CD4-positive, alpha-beta T cell treated with Interleukin-10 for 1 hour (primary cell): ENCODE data around the gene HSPB9.

Experiments
- DNase-seq: peaks from one replicate; pipeline ENCODE4 v3.0.0-alpha.2; 2020

The HSPB9 gene

GRCh38 chr17:42146911-42147607 is 24.5 kb downstream of the HSPB9 start:
- DNase-seq: no peak

- DNase-seq: peak; percentile 30
Measured at GRCh38 chr17:42153919-42154742, 31.5 kb downstream of the HSPB9 start.

GRCh38 chr17:42155614-42156045 is 33.0 kb downstream of the HSPB9 start:
- no peak for DNase-seq

- DNase-seq: no peak
Measured at GRCh38 chr17:42159796-42160530, 37.4 kb downstream of the HSPB9 start.

GRCh38 chr17:42160531-42160910 is 37.9 kb downstream of the HSPB9 start:
- no peak for DNase-seq

- DNase-seq: peak; percentile 33
Measured at GRCh38 chr17:42163113-42163512, 40.5 kb downstream of the HSPB9 start.

GRCh38 chr17:42163696-42164407 is 41.2 kb downstream of the HSPB9 start:
- no peak for DNase-seq

GRCh38 chr17:42165751-42166150 is 43.1 kb downstream of the HSPB9 start:
- no peak for DNase-seq

- DNase-seq: no peak
Measured at GRCh38 chr17:42166196-42166763, 43.7 kb downstream of the HSPB9 start.

- no peak for DNase-seq
Measured at GRCh38 chr17:42167807-42168206, 45.2 kb downstream of the HSPB9 start.

- DNase-seq: no peak
Measured at GRCh38 chr17:42169351-42169750, 46.7 kb downstream of the HSPB9 start.

- DNase-seq: no peak
Measured at GRCh38 chr17:42171831-42172230, 49.2 kb downstream of the HSPB9 start.
